Fibroblast of villous mesenchyme (primary cell): ENCODE measurements around the gene RMDN2. TPM values are rescaled to one million over a fixed set of nuclear protein-coding genes. Genes with fewer than 3 reads are reported as not detected.

Experiments used
- DNase-seq: peaks from one replicate; pipeline ENCODE4 v3.0.0-alpha.2; 2010; ENCODE audit warnings: low read depth
- H3K4me3 ChIP-seq: 2 replicates; pipeline ENCODE4 v1.5.1; 2011; ENCODE audit warnings: low read depth, mild to moderate bottlenecking, low read length
- CTCF ChIP-seq: IDR thresholded peaks from 2 replicates; pipeline ENCODE4 v1.5.1; 2012; ENCODE audit warnings: low read depth, mild to moderate bottlenecking, low read length; ENCODE audit not compliant: insufficient read depth
- total RNA-seq: library from RNA; depleted of rRNA; stranded (reverse); fragments of >200 nt; gene quantifications from 2 replicates; pipeline ENCODE4 v1.2.3, GENCODE V29; 2012

Gene RMDN2
- total RNA-seq, 1 donor: 9.5 TPM

- TF ChIP-seq CTCF: no peak
- DNase-seq: no peak
- H3K4me3 ChIP-seq: no peak overlapping the region
Measured at GRCh38 chr2:37906131-37906530, 19.0 kb upstream of the RMDN2 start.

GRCh38 chr2:37907501-37908225 lies 17.4 kb upstream of the RMDN2 start:
- TF ChIP-seq CTCF: no peak
- no peak for DNase-seq
- H3K4me3 ChIP-seq: no peak overlapping the region

GRCh38 chr2:37911296-37911873 lies 13.7 kb upstream of the RMDN2 start:
- no peak overlapping the region for H3K4me3 ChIP-seq
- peak; percentile 25 for DNase-seq
- TF ChIP-seq CTCF: no peak

GRCh38 chr2:37912056-37912455 lies 13.0 kb upstream of the RMDN2 start:
- H3K4me3 ChIP-seq: no peak overlapping the region
- peak; percentile 36 for DNase-seq
- no peak for TF ChIP-seq CTCF

GRCh38 chr2:37912616-37913015 lies 12.5 kb upstream of the RMDN2 start:
- no peak for TF ChIP-seq CTCF
- H3K4me3 ChIP-seq: no peak overlapping the region
- no peak for DNase-seq

GRCh38 chr2:37914340-37914739 lies 10.7 kb upstream of the RMDN2 start:
- no peak for DNase-seq
- no peak overlapping the region for H3K4me3 ChIP-seq
- TF ChIP-seq CTCF: no peak

- no peak for DNase-seq
- no peak overlapping the region for H3K4me3 ChIP-seq
- no peak for TF ChIP-seq CTCF
Measured at GRCh38 chr2:37915773-37916172, 9.3 kb upstream of the RMDN2 start.
